ENCODE measurements around the gene RNF141.

Gene RNF141

DNA sequence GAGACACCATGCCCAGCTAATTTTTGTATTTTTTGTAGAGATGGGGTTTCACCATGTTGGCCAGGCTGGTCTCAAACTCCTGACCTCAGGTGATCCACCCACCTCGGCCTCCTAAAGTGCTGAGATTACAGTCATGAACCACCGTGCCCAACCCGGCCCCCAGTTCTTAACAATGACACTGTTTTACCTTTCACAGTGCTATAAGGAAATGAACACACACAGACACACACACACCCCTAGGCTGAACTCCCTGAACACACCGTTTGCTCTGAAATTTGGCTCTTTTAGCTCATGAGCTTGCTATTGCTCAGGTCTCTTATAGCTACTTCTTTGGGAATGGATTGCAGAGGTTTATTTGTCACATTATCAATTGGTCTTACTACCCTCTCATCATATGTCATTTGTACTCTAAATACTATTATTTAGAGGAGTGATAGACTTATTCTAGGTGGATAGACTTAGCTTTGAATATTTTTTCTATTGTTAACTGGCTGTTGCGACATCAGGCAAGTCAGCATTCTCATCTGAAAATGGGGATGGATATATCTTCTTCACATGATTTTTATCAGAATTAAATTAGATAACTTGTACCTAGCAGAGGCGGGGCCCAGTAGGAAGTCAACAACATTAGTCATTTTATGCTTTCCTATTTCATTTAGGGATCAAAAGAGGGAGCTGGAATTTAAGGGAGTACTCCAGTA is 25.4 kb upstream of the RNF141 start:
- no peak overlapping the region for H3K4ac ChIP-seq (ENCODE audit: low read length)
- H2BK120ac ChIP-seq (ENCODE audit: low read depth, low read length): no peak overlapping the region
- no peak overlapping the region for H3K4me3 ChIP-seq (ENCODE audit: low read length in 2 of 2)
- no CpG with 5 or more reads among the region's 6 CpGs for WGBS, 2 donors (ENCODE audit: extremely low coverage in 2 of 2, insufficient read length in 2 of 2, insufficient replicate concordance in 1 of 2)
- H4K8ac ChIP-seq (ENCODE audit: low read depth, low read length): no peak overlapping the region
- no peak overlapping the region for H3K14ac ChIP-seq (ENCODE audit: low read length)
- H3K9ac ChIP-seq (ENCODE audit: low read depth, low read length, poor library complexity): no peak overlapping the region
- no peak overlapping the region for H3K18ac ChIP-seq (ENCODE audit: low read length)
- H2BK15ac ChIP-seq (ENCODE audit: low read length): no peak overlapping the region
- H3K36me3 ChIP-seq (replicated peaks in 1 of 2; ENCODE audit: control insufficient read depth in 2 of 2, insufficient read depth in 2 of 2, low read length in 2 of 2): no peaks in the 10 kb centered on the region
- no peak overlapping the region for H3K23ac ChIP-seq (ENCODE audit: low read depth, low read length, poor library complexity)
- H3K4me1 ChIP-seq (ENCODE audit: control insufficient read depth in 2 of 2, insufficient read depth in 1 of 2, low read depth in 1 of 2, low read length in 2 of 2): peaks cover 2% of the 10 kb centered on the region in 2 donors
- no peaks in the 10 kb centered on the region for H3K9me3 ChIP-seq (replicated peaks in 1 of 2; ENCODE audit: control insufficient read depth in 2 of 2, insufficient read depth in 1 of 2, low read depth in 1 of 2, low read length in 2 of 2)
- H2BK12ac ChIP-seq (ENCODE audit: low read length): no peak overlapping the region
- peaks cover 0 to 5% (median 0%) of the 10 kb centered on the region in 3 experiments for H3K27me3 ChIP-seq (ENCODE audit: control insufficient read depth in 3 of 3, insufficient read depth in 3 of 3, low read depth in 1 of 3, low read length in 3 of 3)
- H2AK5ac ChIP-seq (ENCODE audit: low read depth, low read length): no peak overlapping the region
- no peak overlapping the region for H3K4me2 ChIP-seq (ENCODE audit: insufficient read depth, low read length, poor library complexity, severe bottlenecking)
- no peak overlapping the region for H2BK5ac ChIP-seq (ENCODE audit: low read length)
- no peak overlapping the region for H4K91ac ChIP-seq (ENCODE audit: low read depth, low read length, poor library complexity)
- no peak overlapping the region for H3K27ac ChIP-seq (replicated peaks; ENCODE audit: low read length)
- no peak for DNase-seq (ENCODE audit: low spot score)
- no peaks in the 10 kb centered on the region for H3K79me1 ChIP-seq (ENCODE audit: low read depth, low read length)
- no peak overlapping the region for H2AFZ ChIP-seq (ENCODE audit: low read length)

DNA sequence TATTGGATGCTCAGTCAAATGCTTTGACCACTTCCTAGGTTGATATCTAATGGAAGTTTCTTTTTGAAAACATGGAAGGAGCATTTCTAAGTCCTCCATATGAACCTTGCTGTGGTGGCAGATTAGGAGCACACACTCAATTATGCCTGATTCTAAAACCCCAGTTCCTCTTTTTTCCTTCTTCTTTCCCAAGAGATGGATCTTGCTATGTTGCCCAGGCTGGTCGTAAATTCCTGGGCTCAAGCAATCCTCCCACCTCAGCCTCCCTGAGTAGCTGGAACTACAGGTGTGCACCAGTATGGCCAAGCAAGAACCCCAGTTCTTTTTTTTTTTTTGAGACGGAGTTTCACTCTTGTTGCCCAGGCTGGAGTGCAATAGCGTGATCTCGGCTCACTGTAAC is 24.5 kb upstream of the RNF141 start:
- Histone ChIP-seq H2AFZ (ENCODE audit: low read length) (no peak overlapping the region), H3K23ac (ENCODE audit: low read depth, low read length, poor library complexity) (no peak overlapping the region), H3K79me1 (ENCODE audit: low read depth, low read length) (no peaks in the 10 kb centered on the region), H2BK15ac (ENCODE audit: low read length) (no peak overlapping the region), H2BK120ac (ENCODE audit: low read depth, low read length) (no peak overlapping the region), H3K4me3 (ENCODE audit: low read length in 2 of 2) (no peak overlapping the region), H4K8ac (ENCODE audit: low read depth, low read length) (no peak overlapping the region), H3K18ac (ENCODE audit: low read length) (no peak overlapping the region), H2BK12ac (ENCODE audit: low read length) (no peak overlapping the region), H3K4ac (ENCODE audit: low read length) (no peak overlapping the region), H4K91ac (ENCODE audit: low read depth, low read length, poor library complexity) (no peak overlapping the region), H3K4me2 (ENCODE audit: insufficient read depth, low read length, poor library complexity, severe bottlenecking) (no peak overlapping the region), H3K9me3 (replicated peaks in 1 of 2; ENCODE audit: control insufficient read depth in 2 of 2, insufficient read depth in 1 of 2, low read depth in 1 of 2, low read length in 2 of 2) (no peaks in the 10 kb centered on the region), H3K27ac (replicated peaks; ENCODE audit: low read length) (no peak overlapping the region), H2AK5ac (ENCODE audit: low read depth, low read length) (no peak overlapping the region), H3K36me3 (replicated peaks in 1 of 2; ENCODE audit: control insufficient read depth in 2 of 2, insufficient read depth in 2 of 2, low read length in 2 of 2) (no peaks in the 10 kb centered on the region), H3K4me1 (ENCODE audit: control insufficient read depth in 2 of 2, insufficient read depth in 1 of 2, low read depth in 1 of 2, low read length in 2 of 2) (peaks cover 2% of the 10 kb centered on the region in 2 donors), H3K14ac (ENCODE audit: low read length) (no peak overlapping the region), H3K9ac (ENCODE audit: low read depth, low read length, poor library complexity) (no peak overlapping the region), H2BK5ac (ENCODE audit: low read length) (no peak overlapping the region), H3K27me3 (ENCODE audit: control insufficient read depth in 3 of 3, insufficient read depth in 3 of 3, low read depth in 1 of 3, low read length in 3 of 3) (peaks cover 0 to 8% (median 0%) of the 10 kb centered on the region in 3 experiments)
- no CpG with 5 or more reads among the region's 4 CpGs for WGBS, 2 donors (ENCODE audit: extremely low coverage in 2 of 2, insufficient read length in 2 of 2, insufficient replicate concordance in 1 of 2)
- no peak for DNase-seq (ENCODE audit: low spot score)

DNA sequence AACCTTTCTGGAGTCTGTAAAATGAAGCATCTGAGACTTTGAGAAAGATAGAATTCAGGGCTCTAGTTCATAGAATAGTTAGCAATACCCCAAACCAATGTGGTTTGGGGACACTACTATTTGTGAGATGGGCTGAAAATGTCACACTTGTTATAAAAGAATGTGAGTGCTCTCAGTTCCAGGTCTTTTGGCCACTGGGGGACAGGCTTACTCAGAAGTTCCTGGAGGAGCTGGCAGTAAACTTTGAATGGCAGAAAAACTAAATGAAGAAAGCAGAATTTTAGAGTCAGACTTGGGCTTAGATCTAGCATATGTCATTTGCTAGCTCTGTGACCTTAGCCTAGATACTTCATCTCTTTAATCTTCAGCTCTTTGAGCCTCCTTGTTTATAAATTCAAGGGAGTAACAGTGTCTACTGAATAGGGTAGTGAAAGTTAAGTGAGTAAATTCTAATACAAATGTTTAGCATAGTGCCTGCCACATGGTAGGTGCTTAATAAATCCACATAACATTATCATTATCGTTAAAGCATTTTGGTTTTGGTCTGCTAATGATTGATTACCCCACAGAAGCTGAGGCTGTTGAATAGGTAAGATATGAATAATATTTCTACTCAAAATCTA is 23.8 kb upstream of the RNF141 start:
- no CpG with 5 or more reads among the region's 1 CpG for WGBS, 2 donors (ENCODE audit: extremely low coverage in 2 of 2, insufficient read length in 2 of 2, insufficient replicate concordance in 1 of 2)
- Histone ChIP-seq H3K27ac (replicated peaks; ENCODE audit: low read length) (no peak overlapping the region), H3K27me3 (ENCODE audit: control insufficient read depth in 3 of 3, insufficient read depth in 3 of 3, low read depth in 1 of 3, low read length in 3 of 3) (peaks cover 0 to 12% (median 0%) of the 10 kb centered on the region in 3 experiments), H3K18ac (ENCODE audit: low read length) (no peak overlapping the region), H2AK5ac (ENCODE audit: low read depth, low read length) (no peak overlapping the region), H2AFZ (ENCODE audit: low read length) (no peak overlapping the region), H3K4me3 (ENCODE audit: low read length in 2 of 2) (no peak overlapping the region), H4K8ac (ENCODE audit: low read depth, low read length) (no peak overlapping the region), H2BK120ac (ENCODE audit: low read depth, low read length) (no peak overlapping the region), H3K9me3 (replicated peaks in 1 of 2; ENCODE audit: control insufficient read depth in 2 of 2, insufficient read depth in 1 of 2, low read depth in 1 of 2, low read length in 2 of 2) (no peaks in the 10 kb centered on the region), H2BK15ac (ENCODE audit: low read length) (no peak overlapping the region), H2BK12ac (ENCODE audit: low read length) (no peak overlapping the region), H4K91ac (ENCODE audit: low read depth, low read length, poor library complexity) (no peak overlapping the region), H3K4ac (ENCODE audit: low read length) (no peak overlapping the region), H3K79me1 (ENCODE audit: low read depth, low read length) (no peaks in the 10 kb centered on the region), H3K36me3 (replicated peaks in 1 of 2; ENCODE audit: control insufficient read depth in 2 of 2, insufficient read depth in 2 of 2, low read length in 2 of 2) (no peaks in the 10 kb centered on the region), H3K4me2 (ENCODE audit: insufficient read depth, low read length, poor library complexity, severe bottlenecking) (no peak overlapping the region), H3K14ac (ENCODE audit: low read length) (no peak overlapping the region), H3K23ac (ENCODE audit: low read depth, low read length, poor library complexity) (no peak overlapping the region), H3K9ac (ENCODE audit: low read depth, low read length, poor library complexity) (no peak overlapping the region), H3K4me1 (ENCODE audit: control insufficient read depth in 2 of 2, insufficient read depth in 1 of 2, low read depth in 1 of 2, low read length in 2 of 2) (peaks cover 2% of the 10 kb centered on the region in 2 donors), H2BK5ac (ENCODE audit: low read length) (no peak overlapping the region)
- DNase-seq (ENCODE audit: low spot score): no peak

DNA sequence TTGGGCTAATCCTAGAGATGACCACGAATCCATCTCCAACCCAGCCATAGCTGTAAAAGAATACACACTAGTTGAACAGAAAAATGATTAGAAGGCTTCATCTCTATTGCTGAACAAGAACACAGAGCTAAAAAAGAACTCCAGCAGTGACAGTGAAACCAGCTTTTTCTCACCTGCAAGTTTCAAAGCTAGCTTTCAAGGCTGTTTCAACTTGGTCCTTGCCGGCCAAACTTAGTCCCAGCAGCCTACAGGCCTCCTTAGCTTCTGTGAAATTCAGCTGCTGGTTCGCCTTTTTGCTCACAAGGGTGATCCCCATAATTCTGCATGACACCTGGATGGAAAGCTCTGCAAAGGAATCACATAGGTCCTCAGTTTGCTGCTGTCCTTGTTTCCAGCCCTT is 23.0 kb upstream of the RNF141 start:
- H3K14ac ChIP-seq (ENCODE audit: low read length): no peak overlapping the region
- no peak overlapping the region for H2AK5ac ChIP-seq (ENCODE audit: low read depth, low read length)
- H3K4me3 ChIP-seq (ENCODE audit: low read length in 2 of 2): no peak overlapping the region
- no peaks in the 10 kb centered on the region for H3K9me3 ChIP-seq (replicated peaks in 1 of 2; ENCODE audit: control insufficient read depth in 2 of 2, insufficient read depth in 1 of 2, low read depth in 1 of 2, low read length in 2 of 2)
- H3K79me1 ChIP-seq (ENCODE audit: low read depth, low read length): no peaks in the 10 kb centered on the region
- no peak overlapping the region for H2BK15ac ChIP-seq (ENCODE audit: low read length)
- H3K27ac ChIP-seq (replicated peaks; ENCODE audit: low read length): no peak overlapping the region
- no peaks in the 10 kb centered on the region for H3K4me1 ChIP-seq (ENCODE audit: control insufficient read depth in 2 of 2, insufficient read depth in 1 of 2, low read depth in 1 of 2, low read length in 2 of 2)
- no peak overlapping the region for H3K18ac ChIP-seq (ENCODE audit: low read length)
- WGBS, 2 donors (ENCODE audit: extremely low coverage in 2 of 2, insufficient read length in 2 of 2, insufficient replicate concordance in 1 of 2): no CpG with 5 or more reads among the region's 3 CpGs
- H3K4ac ChIP-seq (ENCODE audit: low read length): no peak overlapping the region
- H3K36me3 ChIP-seq (replicated peaks in 1 of 2; ENCODE audit: control insufficient read depth in 2 of 2, insufficient read depth in 2 of 2, low read length in 2 of 2): no peaks in the 10 kb centered on the region
- no peak overlapping the region for H4K91ac ChIP-seq (ENCODE audit: low read depth, low read length, poor library complexity)
- no peak overlapping the region for H3K9ac ChIP-seq (ENCODE audit: low read depth, low read length, poor library complexity)
- H2BK12ac ChIP-seq (ENCODE audit: low read length): no peak overlapping the region
- no peak for DNase-seq (ENCODE audit: low spot score)
- peaks cover 0 to 16% (median 0%) of the 10 kb centered on the region in 3 experiments for H3K27me3 ChIP-seq (ENCODE audit: control insufficient read depth in 3 of 3, insufficient read depth in 3 of 3, low read depth in 1 of 3, low read length in 3 of 3)
- no peak overlapping the region for H3K4me2 ChIP-seq (ENCODE audit: insufficient read depth, low read length, poor library complexity, severe bottlenecking)
- H2BK5ac ChIP-seq (ENCODE audit: low read length): no peak overlapping the region
- H4K8ac ChIP-seq (ENCODE audit: low read depth, low read length): no peak overlapping the region
- no peak overlapping the region for H2AFZ ChIP-seq (ENCODE audit: low read length)
- H3K23ac ChIP-seq (ENCODE audit: low read depth, low read length, poor library complexity): no peak overlapping the region
- no peak overlapping the region for H2BK120ac ChIP-seq (ENCODE audit: low read depth, low read length)

All from neuronal stem cell (in vitro differentiated cells).